ENCODE measurements around the gene ARHGAP28. TPM values are rescaled to one million over a fixed set of nuclear protein-coding genes. Genes with fewer than 3 reads are reported as not detected.

The ARHGAP28 gene
- total RNA-seq, 1 experiment from 2014 or later = not detected

DNA sequence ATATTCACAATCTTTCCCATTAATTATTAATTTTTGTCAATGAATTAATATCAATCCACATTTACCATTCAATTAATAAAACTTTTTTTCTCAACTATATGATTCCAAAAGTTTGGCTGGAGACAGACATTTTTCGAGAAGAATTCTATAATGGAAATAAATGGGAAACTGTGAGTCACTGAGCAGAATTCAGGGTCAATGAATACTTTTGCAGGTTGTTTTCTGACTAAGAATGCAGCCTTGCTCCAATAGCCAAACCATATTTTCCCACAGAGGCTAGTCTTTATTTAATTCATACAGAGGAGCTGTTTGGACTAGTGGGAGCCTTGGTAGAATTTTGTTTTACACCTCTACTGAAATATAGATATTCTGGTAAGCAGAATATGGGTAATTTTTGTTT, 82.3 kb downstream of the ARHGAP28 start:
- peaks cover 36% of the 10 kb centered on the region for H3K27me3 Mint-ChIP-seq (ENCODE audit: unreplicated experiment)
- intact Hi-C loops (cut with micrococcal nuclease; ENCODE audit: unreplicated experiment) = no loop called here
- DNase-seq = no peak
- no peak overlapping the region for H3K27ac Mint-ChIP-seq (ENCODE audit: unreplicated experiment)
- no peaks in the 10 kb centered on the region for H3K36me3 Mint-ChIP-seq (ENCODE audit: insufficient read depth, unreplicated experiment)
- TF ChIP-seq CTCF (IDR thresholded peaks at IDR 0.05; ENCODE audit: unreplicated experiment) = no peak
- CTCF ChIA-PET = no interaction called here
- no peaks in the 10 kb centered on the region for H3K4me1 Mint-ChIP-seq (ENCODE audit: low read depth, unreplicated experiment)
- no TSS peak for BruUV-seq (replicated peaks)
- no peak overlapping the region for H3K4me3 Mint-ChIP-seq (ENCODE audit: low read depth, unreplicated experiment)
- H3K9me3 Mint-ChIP-seq (ENCODE audit: low read depth, unreplicated experiment) = peaks cover 3% of the 10 kb centered on the region

- no peak for DNase-seq
- no peak overlapping the region for H3K4me3 Mint-ChIP-seq (ENCODE audit: low read depth, unreplicated experiment)
- no TSS peak for BruUV-seq (replicated peaks)
- no peaks in the 10 kb centered on the region for H3K4me1 Mint-ChIP-seq (ENCODE audit: low read depth, unreplicated experiment)
- H3K27ac Mint-ChIP-seq (ENCODE audit: unreplicated experiment) = no peak overlapping the region
- no peak for TF ChIP-seq CTCF (IDR thresholded peaks at IDR 0.05; ENCODE audit: unreplicated experiment)
- peaks cover 24% of the 10 kb centered on the region for H3K27me3 Mint-ChIP-seq (ENCODE audit: unreplicated experiment)
- H3K36me3 Mint-ChIP-seq (ENCODE audit: insufficient read depth, unreplicated experiment) = no peaks in the 10 kb centered on the region
- no peaks in the 10 kb centered on the region for H3K9me3 Mint-ChIP-seq (ENCODE audit: low read depth, unreplicated experiment)
- CTCF ChIA-PET = no interaction called here
- intact Hi-C loops (cut with micrococcal nuclease; ENCODE audit: unreplicated experiment) = no loop called here
Observed at GRCh38 chr18:6814882-6815425, 85.4 kb downstream of the ARHGAP28 start.

DNA sequence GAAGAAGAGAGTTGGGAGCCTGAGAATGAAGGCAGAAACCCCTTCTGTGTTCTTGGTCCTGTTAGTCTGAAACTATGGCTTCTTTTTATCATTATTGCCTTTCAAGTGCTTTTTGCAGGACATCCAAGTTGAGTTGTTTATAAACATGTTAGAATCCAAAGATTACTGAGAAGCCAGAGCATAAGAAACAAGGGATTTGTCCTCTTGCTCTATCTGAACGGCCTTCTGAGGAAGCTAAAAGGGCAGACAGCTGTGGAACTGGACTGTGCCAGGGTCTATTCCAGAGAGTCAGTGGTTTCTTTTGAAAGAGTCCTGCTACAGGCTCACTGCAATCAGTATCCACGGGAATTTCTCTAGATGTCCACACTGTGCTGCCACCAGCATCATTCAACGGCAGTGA, 86.6 kb downstream of the ARHGAP28 start:
- no peak for DNase-seq
- Mint-ChIP-seq H3K4me3 (ENCODE audit: low read depth, unreplicated experiment) (no peak overlapping the region), H3K36me3 (ENCODE audit: insufficient read depth, unreplicated experiment) (no peaks in the 10 kb centered on the region), H3K27me3 (ENCODE audit: unreplicated experiment) (peaks cover 12% of the 10 kb centered on the region), H3K4me1 (ENCODE audit: low read depth, unreplicated experiment) (no peaks in the 10 kb centered on the region), H3K9me3 (ENCODE audit: low read depth, unreplicated experiment) (peaks cover 3% of the 10 kb centered on the region), H3K27ac (ENCODE audit: unreplicated experiment) (no peak overlapping the region)
- TF ChIP-seq CTCF (IDR thresholded peaks at IDR 0.05; ENCODE audit: unreplicated experiment) = no peak
- intact Hi-C loops (cut with micrococcal nuclease; ENCODE audit: unreplicated experiment) = no loop called here
- CTCF ChIA-PET = interaction anchor here (0.7 kb wide), 1 partner anchor 9 kb away, joined by 3 read pairs; no protein-coding TSS in a partner anchor
- BruUV-seq (replicated peaks) = no TSS peak

GRCh38 chr18:6819332-6819731, 89.8 kb downstream of the ARHGAP28 start:
- CTCF ChIA-PET = no interaction called here
- intact Hi-C loops (cut with micrococcal nuclease; ENCODE audit: unreplicated experiment) = no loop called here
- DNase-seq = no peak
- TF ChIP-seq CTCF (IDR thresholded peaks at IDR 0.05; ENCODE audit: unreplicated experiment) = no peak
- no TSS peak for BruUV-seq (replicated peaks)
- H3K27ac Mint-ChIP-seq (ENCODE audit: unreplicated experiment) = no peak overlapping the region
- peaks cover 12% of the 10 kb centered on the region for H3K27me3 Mint-ChIP-seq (ENCODE audit: unreplicated experiment)
- H3K9me3 Mint-ChIP-seq (ENCODE audit: low read depth, unreplicated experiment) = peaks cover 9% of the 10 kb centered on the region
- no peaks in the 10 kb centered on the region for H3K36me3 Mint-ChIP-seq (ENCODE audit: insufficient read depth, unreplicated experiment)
- no peaks in the 10 kb centered on the region for H3K4me1 Mint-ChIP-seq (ENCODE audit: low read depth, unreplicated experiment)
- no peak overlapping the region for H3K4me3 Mint-ChIP-seq (ENCODE audit: low read depth, unreplicated experiment)

All from Calu3 (cell line).